Brain microvascular endothelial cell (primary cell): ENCODE results near the gene TCEA3.

Experiments
- DNase-seq: peaks from one replicate; pipeline ENCODE4 v3.0.0-alpha.2; 2020
- H3K27ac ChIP-seq: fragments of 250-450 bp; sonication (Bioruptor Pico); 2 replicates; pipeline ENCODE4 v1.5.1; 2020; ENCODE audit warnings: mild to moderate bottlenecking, moderate library complexity
- H3K27me3 ChIP-seq: fragments of 250-450 bp; sonication (Bioruptor Pico); replicated peaks from 2 replicates; pipeline ENCODE4 v1.5.1; 2020; ENCODE audit warnings: mild to moderate bottlenecking
- H3K36me3 ChIP-seq: fragments of 250-450 bp; sonication (Bioruptor Pico); replicated peaks from 2 replicates; pipeline ENCODE4 v1.5.1; 2020; ENCODE audit warnings: mild to moderate bottlenecking
- H3K4me3 ChIP-seq: 2 replicates; pipeline ENCODE4 v1.5.1; 2011; ENCODE audit warnings: low read depth, mild to moderate bottlenecking, control low read depth, low read length, moderate library complexity
- in situ Hi-C: cut with HindIII; loops from 2 replicates; pipeline ENCODE4 v1.10.0; 2017; ENCODE audit warnings: low sequenced_read_pairs, low pct_ligation_motif_present
- TF ChIP-seq, protein P1 (sequence below): IDR thresholded peaks from 2 replicates; pipeline ENCODE4 v1.5.1; 2011; ENCODE audit warnings: low read depth, mild to moderate bottlenecking, moderate library complexity, low read length, control low read depth, inconsistent platforms; ENCODE audit errors: missing control alignments

TCEA3 gene

GRCh38 chr1:23366146-23366545 is 58.4 kb downstream of the TCEA3 start:
- Histone ChIP-seq H3K27ac (no peak overlapping the region), H3K36me3 (peaks cover 48% of the 10 kb centered on the region), H3K4me3 (no peak overlapping the region), H3K27me3 (no peaks in the 10 kb centered on the region)
- TF ChIP-seq, protein P1, sequence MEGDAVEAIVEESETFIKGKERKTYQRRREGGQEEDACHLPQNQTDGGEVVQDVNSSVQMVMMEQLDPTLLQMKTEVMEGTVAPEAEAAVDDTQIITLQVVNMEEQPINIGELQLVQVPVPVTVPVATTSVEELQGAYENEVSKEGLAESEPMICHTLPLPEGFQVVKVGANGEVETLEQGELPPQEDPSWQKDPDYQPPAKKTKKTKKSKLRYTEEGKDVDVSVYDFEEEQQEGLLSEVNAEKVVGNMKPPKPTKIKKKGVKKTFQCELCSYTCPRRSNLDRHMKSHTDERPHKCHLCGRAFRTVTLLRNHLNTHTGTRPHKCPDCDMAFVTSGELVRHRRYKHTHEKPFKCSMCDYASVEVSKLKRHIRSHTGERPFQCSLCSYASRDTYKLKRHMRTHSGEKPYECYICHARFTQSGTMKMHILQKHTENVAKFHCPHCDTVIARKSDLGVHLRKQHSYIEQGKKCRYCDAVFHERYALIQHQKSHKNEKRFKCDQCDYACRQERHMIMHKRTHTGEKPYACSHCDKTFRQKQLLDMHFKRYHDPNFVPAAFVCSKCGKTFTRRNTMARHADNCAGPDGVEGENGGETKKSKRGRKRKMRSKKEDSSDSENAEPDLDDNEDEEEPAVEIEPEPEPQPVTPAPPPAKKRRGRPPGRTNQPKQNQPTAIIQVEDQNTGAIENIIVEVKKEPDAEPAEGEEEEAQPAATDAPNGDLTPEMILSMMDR, result no peak
- in situ Hi-C loops, result no loop called here
- DNase-seq, result no peak

DNA sequence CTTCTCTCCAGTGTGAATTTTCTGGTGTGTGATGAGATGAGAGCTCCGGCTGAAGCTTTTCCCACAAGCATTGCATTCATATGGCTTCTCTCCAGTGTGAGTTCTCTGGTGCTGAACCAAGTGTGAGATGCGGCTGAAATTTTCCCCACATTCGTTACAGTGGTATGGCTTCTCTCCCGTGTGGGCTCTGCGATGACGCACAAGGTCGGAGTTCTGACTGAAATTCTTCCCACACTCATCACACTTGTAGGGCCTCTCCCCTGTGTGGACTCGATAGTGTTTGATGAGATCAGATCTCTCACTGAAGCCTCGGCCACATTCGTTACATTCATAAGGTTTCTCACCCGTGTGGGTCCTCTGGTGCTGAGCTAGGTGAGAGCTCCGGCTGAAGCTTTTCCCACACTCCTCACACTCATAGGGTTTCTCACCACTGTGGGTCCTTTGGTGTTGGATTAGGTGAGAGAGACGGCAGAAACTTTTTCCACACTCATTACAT is 62.3 kb downstream of the TCEA3 start:
- H3K36me3 ChIP-seq, result peaks cover 66% of the 10 kb centered on the region
- TF ChIP-seq, protein P1, result no peak
- in situ Hi-C loops, result no loop called here
- no peak overlapping the region for H3K4me3 ChIP-seq
- H3K27ac ChIP-seq, result no peak overlapping the region
- no peak for DNase-seq
- H3K27me3 ChIP-seq, result no peaks in the 10 kb centered on the region

DNA sequence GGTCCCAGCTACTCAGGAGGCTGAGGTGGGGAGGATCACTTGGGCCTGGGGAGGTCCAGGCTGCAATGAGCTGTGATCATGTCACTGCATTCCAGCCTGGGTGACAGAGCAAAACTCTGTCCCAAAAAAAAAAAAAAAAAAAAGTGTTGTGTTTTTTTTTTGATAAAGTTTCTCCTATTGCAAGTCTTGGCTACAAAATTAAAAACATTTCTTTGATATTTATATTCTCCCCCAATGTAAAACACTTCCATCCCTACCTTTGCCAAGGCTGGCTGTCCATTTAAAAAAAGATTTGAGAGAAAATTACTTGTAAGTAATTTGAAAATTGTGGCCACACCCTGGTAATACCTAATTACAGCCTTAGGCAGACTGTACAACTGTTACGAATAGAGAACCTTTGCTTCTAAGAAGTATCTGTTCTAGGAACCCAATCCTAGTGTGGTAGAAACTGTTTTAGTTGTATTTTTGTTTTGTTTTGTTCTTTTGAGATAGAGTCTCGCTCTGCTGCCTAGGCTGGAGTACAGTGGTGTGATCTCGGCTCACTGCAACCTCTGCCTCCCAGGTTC is 66.2 kb downstream of the TCEA3 start:
- TF ChIP-seq, protein P1, result no peak
- no peak overlapping the region for H3K27ac ChIP-seq
- no peaks in the 10 kb centered on the region for H3K27me3 ChIP-seq
- no peak for DNase-seq
- in situ Hi-C loops, result no loop called here
- no peak overlapping the region for H3K4me3 ChIP-seq
- peaks cover 40% of the 10 kb centered on the region for H3K36me3 ChIP-seq

DNA sequence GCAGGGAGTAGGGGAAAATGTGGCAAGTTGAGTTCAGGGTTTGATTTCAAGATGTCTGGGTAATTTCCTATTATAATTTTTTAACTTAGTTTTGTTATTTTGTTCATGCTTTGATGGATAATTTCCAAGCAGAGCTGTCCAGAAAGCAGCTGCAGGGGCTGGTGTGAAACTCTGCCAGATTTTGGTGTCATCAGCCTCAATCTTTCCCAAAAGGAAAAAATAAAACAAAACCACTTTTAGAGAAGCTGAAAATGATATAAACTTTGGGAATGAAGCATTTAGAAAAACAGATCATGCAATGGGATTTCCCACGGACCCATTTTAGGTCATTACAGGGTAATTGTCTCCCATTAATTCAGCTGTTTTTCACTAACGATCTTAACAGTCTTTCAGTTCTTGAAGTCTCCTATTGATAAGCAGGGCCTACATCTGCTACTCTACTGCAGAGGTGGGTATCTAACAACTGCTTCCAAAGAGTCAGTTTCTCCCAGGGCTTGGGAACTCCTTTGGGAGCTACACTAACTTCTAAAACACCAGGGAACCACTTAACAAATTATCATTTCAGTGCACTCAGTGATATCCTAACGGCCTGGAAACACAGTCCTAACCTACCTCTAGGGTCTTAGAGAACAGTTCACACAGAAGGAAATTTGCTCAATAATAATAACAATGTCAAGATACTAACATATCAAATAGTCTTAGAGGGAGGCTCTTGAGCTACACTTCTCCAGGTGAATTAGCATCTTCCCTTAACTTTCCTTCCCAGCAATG is 67.2 kb downstream of the TCEA3 start:
- H3K4me3 ChIP-seq, result no peak overlapping the region
- in situ Hi-C loops, result no loop called here
- H3K27ac ChIP-seq, result no peak overlapping the region
- no peak for DNase-seq
- peaks cover 30% of the 10 kb centered on the region for H3K36me3 ChIP-seq
- no peaks in the 10 kb centered on the region for H3K27me3 ChIP-seq
- TF ChIP-seq, protein P1, result no peak

DNA sequence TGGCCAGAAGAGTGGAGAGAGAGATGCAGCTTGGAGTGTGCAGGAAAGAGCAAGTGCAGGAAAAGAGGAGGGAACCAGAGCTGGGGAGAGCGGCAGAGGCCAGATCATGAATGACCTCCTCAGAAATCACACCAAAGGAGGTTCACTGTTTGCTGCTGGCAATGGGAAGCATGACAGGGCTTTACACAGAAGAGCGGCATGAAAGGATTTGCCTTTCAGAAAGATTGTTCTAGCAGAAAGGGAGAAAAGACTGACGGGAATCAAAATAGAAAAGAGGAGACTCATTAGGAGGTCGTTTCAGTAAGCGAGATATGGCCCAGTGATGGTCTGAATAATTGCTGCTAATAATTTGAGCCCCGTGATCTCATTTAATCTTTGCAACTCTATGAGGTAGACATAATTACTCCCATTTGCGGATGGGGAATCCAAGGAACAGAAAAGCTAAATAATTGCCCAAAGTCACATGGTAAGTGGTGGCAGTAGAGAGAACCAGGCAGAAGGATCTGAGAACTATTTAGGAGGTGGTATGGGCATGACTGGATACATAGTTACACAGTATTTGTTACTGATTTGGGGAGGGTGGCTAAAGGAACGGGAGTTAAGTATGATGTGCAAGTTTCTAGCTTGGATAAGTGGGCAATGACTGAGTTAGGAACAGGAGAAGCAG is 67.9 kb downstream of the TCEA3 start:
- Histone ChIP-seq H3K4me3 (no peak overlapping the region), H3K27me3 (no peaks in the 10 kb centered on the region), H3K27ac (no peak overlapping the region), H3K36me3 (peaks cover 22% of the 10 kb centered on the region)
- no peak for DNase-seq
- TF ChIP-seq, protein P1, result no peak
- in situ Hi-C loops, result no loop called here
